ENCODE results near the gene AFDN.

Gene AFDN

DNA sequence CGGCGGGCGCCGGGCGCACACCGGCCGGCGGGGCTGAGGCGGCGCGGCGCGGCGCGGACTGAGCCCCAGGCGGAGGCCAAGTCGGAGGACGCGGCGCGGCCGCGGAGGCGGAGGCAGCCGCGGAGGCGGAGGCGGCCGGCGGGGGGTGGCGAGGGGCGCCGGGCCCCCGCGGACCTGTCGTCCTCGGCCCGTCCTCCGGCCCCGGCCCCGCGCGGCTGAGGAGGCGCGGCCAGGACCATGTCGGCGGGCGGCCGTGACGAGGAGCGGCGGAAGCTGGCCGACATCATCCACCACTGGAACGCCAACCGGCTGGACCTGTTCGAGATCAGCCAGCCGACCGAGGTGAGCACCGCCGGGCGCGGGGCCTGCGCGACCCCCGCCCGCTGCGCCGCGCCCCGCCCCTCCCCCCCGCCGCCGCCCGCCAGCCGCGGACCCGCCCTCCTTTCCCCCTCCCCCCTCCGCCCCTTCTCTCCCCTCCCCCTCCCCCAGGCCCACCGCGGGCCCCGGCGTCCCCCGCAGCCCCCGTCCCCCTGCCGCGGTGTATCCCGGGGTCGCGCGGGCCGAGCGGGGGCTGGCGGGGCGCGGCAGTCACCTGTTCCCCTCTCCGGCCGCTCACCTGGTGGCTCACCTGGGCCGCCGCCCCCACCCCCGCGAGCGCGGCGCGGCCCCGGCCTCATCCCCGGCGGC is at the start of gene AFDN:
Gene AFDN, plus strand, starts transcription at position 16 of the 687 bp plus-strand sequence. Its CDS starts 222 bp downstream, at position 238.
- DNase-seq = no peak

GRCh38 chr6:167778497-167779128 is 48.1 kb upstream of the AFDN start:
- peak; percentile 18 for DNase-seq

- no peak for DNase-seq
These were observed 47.4 kb upstream of the AFDN start for GRCh38 chr6:167779129-167779992.

DNA sequence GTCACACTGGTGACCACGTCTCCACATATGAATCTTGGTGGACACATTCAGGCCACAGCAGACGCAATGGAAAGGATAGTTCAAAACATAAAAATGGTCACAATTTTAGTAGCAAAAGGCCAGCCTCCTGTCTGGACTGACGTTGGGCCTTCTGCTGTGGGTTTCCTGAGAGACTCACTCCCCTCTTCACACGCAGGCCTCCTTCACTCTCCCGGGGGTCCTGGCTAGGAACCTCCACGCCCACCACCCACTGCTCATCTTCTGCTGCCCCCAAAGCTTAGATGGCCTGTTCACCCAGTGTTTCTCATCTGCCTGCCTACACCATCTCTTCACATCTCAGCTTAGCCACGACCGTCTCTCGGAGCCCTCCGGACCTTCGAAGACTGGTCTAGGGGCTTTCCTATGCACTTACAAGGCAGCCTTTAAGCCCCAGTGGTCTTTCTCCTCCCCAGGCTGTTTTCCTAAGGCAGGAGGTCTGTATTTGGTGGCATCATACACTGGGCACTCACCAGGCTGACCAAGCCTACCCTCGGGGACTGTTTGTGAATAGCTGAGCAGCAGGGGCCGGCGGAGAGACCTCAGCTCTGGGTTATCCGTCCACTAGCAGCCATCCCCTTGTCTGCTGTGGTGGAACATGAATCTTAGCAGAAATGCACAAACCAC is 46.6 kb upstream of the AFDN start:
- DNase-seq = no peak

DNA sequence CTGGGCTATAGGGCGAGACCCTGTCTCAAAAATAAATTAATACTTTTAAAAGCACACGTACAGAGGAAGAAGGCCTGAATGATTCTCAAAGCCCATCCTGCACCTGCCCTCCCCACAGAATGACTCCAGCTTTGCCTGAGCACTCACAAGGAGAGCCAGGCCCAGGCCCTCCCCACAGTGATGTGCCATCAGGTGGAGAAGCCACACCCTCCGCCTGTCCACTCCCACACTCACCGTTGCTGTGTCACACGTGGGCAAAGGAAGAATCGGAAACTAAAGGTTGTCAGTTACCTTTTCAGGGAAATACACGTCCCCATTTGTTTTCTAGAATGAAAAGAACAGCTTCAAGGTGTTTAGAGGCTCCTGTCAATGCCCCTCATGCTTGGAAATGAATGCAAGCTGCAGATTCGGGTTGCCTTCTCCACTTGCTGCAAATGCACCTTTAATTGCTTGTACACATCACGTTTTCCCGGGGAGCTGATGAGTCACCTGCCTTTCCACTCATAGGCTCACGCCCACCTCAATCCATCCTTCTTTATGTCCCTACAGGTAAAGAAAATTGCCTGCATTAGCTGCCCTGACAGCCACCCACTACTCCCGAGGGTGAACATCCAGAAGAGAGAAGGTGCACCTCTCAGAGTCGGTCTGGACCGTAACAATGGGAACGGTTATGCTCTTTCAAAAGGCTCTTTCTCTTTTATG is 45.5 kb upstream of the AFDN start:
- no peak for DNase-seq

GRCh38 chr6:167781868-167782267 is 44.8 kb upstream of the AFDN start:
- DNase-seq = no peak

GRCh38 chr6:167782698-167783517 is 43.8 kb upstream of the AFDN start:
- DNase-seq = no peak

DNA sequence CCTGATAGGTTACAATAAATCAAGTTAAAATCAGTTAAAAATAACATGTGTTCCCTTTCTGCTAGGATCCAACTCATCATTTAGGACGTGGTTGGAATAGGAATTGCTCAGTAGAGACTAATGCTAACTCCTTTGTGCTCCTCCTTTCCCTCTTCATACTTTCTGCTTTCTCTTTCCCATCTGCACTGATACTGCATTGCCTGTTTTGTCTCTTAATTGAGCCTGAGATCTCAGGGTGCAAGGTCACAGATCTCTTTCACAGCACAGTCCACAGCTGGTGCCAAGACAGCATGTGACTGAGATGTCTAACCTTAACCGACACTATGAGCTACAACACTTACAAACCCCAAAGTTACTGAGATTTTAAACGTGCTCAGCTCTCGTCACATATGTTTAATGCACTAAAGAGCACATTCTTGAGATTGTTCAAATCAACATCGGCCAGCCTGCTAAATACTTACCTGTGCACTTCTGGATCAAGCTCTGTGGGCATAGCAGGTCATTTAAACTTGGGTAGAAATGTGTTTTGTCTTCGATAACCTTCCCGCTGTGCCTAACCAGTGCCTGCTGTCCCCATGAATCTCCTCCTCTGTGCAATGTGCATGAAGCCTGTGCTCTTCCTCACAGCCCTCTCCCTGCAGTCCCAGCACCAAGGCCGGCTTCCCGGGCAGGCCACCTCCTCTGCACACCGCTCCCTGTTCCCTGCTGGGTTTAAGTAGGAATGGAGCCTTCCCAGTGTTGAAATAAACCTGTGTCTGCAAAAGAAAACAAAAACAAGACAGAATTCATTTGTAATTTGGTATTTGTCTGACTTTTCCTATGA is 39.6 kb upstream of the AFDN start:
- DNase-seq = no peak

GRCh38 chr6:167787896-167788562 is 38.7 kb upstream of the AFDN start:
- no peak for DNase-seq

GRCh38 chr6:167788563-167788903 is 38.2 kb upstream of the AFDN start:
- no peak for DNase-seq

DNA sequence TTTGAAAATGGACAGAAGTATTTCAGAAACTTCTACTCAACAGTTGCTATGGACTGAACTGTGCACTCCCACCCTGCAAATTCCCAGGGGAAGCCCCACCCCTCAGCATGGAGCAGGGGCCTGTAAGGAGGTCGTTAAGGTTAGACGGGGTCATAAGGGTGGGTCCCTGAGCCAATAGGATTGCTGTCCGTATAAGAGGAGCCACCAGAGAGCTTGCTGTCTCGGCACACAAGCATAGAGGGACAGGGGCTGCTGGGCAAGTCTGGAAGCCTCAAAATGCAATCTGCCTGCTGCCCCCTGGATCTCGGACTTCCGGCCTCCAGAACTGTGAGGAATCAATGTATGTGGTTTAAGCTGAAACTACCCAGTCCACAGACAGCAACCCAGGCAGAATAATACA is 37.4 kb upstream of the AFDN start:
- DNase-seq = no peak

DNA sequence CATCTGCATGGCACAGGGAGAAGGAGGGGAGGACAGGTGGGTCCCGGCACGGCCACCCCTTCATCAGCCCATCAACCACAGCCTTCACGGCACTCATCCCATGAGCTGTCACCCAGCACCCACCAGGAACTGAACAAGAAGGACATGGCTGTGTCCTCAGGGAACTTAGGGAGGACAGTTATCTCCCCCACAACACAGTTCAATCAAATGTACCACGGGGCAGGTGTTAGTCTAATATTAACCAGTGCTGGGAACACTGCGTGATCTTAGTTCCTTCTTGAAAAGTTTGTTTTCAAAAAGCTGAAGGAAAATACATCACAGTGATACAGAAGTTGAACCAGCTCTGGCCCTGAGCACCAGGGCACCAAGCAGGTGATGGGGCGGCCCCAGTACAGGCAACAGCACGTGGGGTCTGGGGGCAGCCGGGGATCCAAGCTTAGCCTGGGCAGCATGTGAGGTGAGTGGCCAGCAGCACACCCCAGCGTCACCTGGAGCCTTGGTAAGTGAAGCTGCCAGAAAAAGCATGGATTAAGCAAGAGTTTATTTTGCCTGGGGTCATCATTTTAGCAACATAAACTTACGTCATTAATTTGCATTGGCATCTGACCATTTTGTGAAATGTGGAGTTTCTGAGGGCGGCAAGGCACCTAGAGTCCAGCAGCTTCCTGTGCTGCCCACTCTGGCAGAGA is 35.5 kb upstream of the AFDN start:
- peak; percentile 27 for DNase-seq

DNA sequence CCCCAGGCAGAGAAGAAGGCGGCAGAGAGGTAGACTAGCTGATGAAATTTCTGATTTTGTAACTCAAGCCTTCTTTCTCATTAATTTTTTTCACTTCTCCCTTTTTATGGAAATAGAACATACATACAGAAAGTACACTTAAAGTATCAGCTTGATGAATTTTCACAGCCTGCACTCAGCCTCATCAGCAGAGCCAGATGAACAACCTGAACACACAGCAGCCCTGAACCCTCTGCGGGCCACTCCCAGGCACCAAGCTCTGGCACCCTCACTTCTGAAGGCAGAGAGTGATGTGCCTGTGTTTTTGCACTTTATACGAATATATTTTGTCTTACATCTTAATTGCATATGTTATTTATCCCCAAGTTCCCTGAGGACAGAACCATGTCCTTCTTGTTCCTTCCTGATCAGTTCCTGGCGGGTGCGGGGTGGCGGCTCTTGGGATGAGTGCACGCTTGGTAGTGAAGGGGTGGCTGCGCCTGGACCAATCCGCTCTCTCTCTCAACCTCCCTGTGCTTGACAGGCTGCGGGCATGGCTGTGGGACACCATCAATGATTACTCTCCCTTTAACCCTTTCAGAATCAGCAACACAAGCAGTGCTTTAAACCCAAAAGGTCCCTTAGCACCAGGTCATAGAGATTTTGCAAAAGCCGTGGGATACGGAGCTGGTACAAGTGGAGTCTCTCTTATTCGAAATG is 34.8 kb upstream of the AFDN start:
- no peak for DNase-seq

DNA sequence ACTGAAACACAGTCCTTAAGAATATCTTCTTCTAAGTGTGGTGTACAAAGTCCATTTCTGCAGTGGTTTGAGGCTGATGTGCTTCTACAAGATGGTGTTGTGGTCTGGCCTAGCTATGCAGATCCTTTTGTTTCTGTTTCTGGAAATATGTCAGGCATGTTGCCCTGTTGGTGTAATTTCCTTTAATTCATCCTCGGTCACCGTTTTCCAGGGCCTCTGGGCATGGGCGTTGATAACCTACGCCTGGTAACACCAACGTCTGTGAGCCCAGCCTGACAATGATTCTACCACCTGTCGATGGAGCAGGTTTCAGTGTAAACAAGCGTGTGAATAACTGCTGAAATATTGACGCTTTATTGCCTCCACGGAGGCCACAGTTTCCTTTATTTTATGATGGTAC is 33.3 kb upstream of the AFDN start:
- DNase-seq = no peak

- DNase-seq = no peak
These were observed 32.3 kb upstream of the AFDN start for GRCh38 chr6:167794161-167795157.

DNA sequence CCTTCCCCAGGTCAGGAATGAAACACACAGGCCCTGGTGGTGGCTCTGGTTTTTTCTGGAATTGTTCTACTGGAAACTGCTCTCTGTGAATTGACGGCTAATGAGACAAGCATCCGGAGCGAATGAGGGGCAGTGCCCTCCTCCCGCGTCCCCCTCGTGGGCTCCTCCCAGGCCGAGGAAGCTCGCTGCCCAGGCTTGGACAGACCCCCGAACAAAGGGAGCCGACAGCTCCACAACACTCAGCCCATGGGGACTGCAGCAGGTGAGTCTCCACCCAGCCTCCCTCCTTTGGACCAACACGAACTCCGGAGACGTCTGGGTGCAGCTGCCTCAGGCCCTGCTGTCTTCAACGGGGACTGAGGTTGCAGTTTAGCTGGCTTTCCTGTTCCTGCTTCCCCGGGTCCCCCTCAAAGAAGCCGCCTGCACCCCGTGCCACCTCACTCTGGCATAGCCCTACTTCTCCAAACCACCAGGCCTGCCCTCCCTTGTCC is 31.3 kb upstream of the AFDN start:
- peak; percentile 7 for DNase-seq

DNA sequence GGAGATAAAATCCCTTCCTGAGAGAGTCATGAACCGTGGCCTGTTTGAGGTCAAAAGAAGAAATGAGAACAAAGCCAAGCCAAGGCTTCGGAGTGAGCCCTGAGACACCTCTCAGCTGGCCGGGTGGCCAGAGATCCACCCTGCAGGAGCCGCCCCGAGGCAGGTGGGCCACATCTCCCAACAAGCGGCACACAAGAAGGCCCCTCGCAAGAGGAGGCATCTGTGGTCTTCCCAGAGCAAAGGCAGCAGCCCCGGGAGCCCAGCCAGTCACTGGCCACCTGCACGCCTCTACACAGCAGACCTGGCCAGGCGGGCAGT is 30.9 kb upstream of the AFDN start:
- DNase-seq = no peak

All from kidney glomerular epithelial cell (primary cell).